Body of pancreas (tissue), 4 donors: ENCODE measurements around the gene PLAGL1.

Experiments
- POLR2A ChIP-seq, 3 donors: fragments of 450-650 bp; IDR thresholded peaks; one replicate each; pipeline ENCODE4 v1.6.1; 2016; ENCODE audit warnings: antibody characterized with exemption in 3 of 3, mild to moderate bottlenecking in 2 of 3
- TF ChIP-seq, protein P1 (sequence below), 7 experiments: fragments of 450-650 bp in 4 of 7; fragments of 200-600 bp in 3 of 7; sonication (generic) in 3 of 7; IDR thresholded peaks; one replicate each; pipeline ENCODE4 v1.5.1; 2016 to 2019; ENCODE audit warnings: antibody characterized with exemption in 7 of 7

DNA sequence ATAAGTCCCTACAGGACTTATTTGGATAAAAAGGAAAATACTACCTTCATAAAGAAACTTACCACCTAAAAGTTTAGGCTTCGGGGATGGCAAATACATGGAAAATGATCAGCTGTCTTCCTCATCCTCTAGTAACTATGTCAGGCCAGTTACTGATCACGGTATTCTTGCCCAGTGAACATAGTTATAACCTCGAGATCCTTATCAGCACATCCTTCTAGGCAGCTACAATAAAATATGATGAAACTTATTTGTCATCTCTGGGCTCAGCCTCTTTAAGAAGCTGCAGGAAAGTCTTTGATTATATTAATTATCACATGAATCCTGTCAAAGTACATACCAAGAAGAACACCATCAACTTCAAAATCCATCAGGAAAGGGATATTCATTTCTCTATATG is 45.5 kb upstream of the PLAGL1 start:
- TF ChIP-seq, protein P1, sequence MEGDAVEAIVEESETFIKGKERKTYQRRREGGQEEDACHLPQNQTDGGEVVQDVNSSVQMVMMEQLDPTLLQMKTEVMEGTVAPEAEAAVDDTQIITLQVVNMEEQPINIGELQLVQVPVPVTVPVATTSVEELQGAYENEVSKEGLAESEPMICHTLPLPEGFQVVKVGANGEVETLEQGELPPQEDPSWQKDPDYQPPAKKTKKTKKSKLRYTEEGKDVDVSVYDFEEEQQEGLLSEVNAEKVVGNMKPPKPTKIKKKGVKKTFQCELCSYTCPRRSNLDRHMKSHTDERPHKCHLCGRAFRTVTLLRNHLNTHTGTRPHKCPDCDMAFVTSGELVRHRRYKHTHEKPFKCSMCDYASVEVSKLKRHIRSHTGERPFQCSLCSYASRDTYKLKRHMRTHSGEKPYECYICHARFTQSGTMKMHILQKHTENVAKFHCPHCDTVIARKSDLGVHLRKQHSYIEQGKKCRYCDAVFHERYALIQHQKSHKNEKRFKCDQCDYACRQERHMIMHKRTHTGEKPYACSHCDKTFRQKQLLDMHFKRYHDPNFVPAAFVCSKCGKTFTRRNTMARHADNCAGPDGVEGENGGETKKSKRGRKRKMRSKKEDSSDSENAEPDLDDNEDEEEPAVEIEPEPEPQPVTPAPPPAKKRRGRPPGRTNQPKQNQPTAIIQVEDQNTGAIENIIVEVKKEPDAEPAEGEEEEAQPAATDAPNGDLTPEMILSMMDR (IDR thresholded peaks at IDR 0.05), result no peak
- TF ChIP-seq POLR2A (IDR thresholded peaks at IDR 0.05), result no peak
